Caco-2 (cell line): ENCODE data around the gene LRP1. TPM values are rescaled to one million over a fixed set of nuclear protein-coding genes. Genes with fewer than 3 reads are reported as not detected.

Experiments
- BruUV-seq: library from RNA; stranded (reverse); fragments of 400-500 nt; replicated peaks from 2 replicates; lab custom pipeline; 2021; lab: Mats Ljungman, UMichigan
- CTCF ChIA-PET: fragments of 300-600 bp; sonication (Branson Sonifier 250); formaldehyde crosslinking; loops from one replicate; lab custom pipeline; 2022; ENCODE audit warnings: antibody characterized with exemption; lab: Charles Lee
- POLR2A ChIA-PET: fragments of 300-600 bp; sonication (Branson Sonifier 250); formaldehyde crosslinking; loops from one replicate; lab custom pipeline; 2022; ENCODE audit warnings: antibody characterized with exemption; lab: Charles Lee
- DNase-seq, 2 experiments: peaks; one replicate each; pipeline versions ENCODE4 v3.0.0 to v3.0.0-alpha.2; 2020 to 2022
- H3K27me3 ChIP-seq: replicated peaks from 2 replicates; pipeline ENCODE4 v1.6.0; 2011; ENCODE audit warnings: low read length; ENCODE audit not compliant: control insufficient read depth, insufficient read depth
- H3K36me3 ChIP-seq: 2 replicates; pipeline ENCODE4 v1.5.1; 2011; ENCODE audit warnings: low read length; ENCODE audit not compliant: control insufficient read depth, insufficient read depth
- H3K4me1 ChIP-seq: fragments of 250-450 bp; sonication (Bioruptor Pico); 2 replicates; pipeline ENCODE4 v1.5.1; 2020; ENCODE audit warnings: mild to moderate bottlenecking
- H3K4me3 ChIP-seq: 2 replicates; pipeline ENCODE4 v1.5.1; 2011; ENCODE audit warnings: low read depth, mild to moderate bottlenecking, control low read depth, low read length
- H3K9me3 ChIP-seq: fragments of 250-450 bp; sonication (Bioruptor Pico); 2 replicates; pipeline ENCODE4 v1.5.1; 2020; ENCODE audit warnings: mild to moderate bottlenecking, moderate library complexity
- H3K27ac Mint-ChIP-seq: one replicate; pipeline ENCODE4 v1.8.0; 2022; ENCODE audit warnings: mixed read lengths; ENCODE audit not compliant: unreplicated experiment
- H3K27me3 Mint-ChIP-seq: one replicate; pipeline ENCODE4 v1.8.0; 2022; ENCODE audit warnings: mixed read lengths; ENCODE audit not compliant: insufficient read depth, unreplicated experiment
- H3K36me3 Mint-ChIP-seq: one replicate; pipeline ENCODE4 v1.8.0; 2022; ENCODE audit warnings: mild to moderate bottlenecking, mixed read lengths; ENCODE audit not compliant: insufficient read depth, unreplicated experiment
- H3K4me1 Mint-ChIP-seq: one replicate; pipeline ENCODE4 v1.8.0; 2022; ENCODE audit warnings: low read depth, mixed read lengths; ENCODE audit not compliant: unreplicated experiment
- H3K4me3 Mint-ChIP-seq: one replicate; pipeline ENCODE4 v1.8.0; 2022; ENCODE audit warnings: mild to moderate bottlenecking, moderate library complexity, mixed read lengths; ENCODE audit not compliant: unreplicated experiment
- H3K9me3 Mint-ChIP-seq: one replicate; pipeline ENCODE4 v1.8.0; 2022; ENCODE audit warnings: mixed read lengths; ENCODE audit not compliant: unreplicated experiment
- CTCF ChIP-seq, 2 experiments: fragments of 200-600 bp in 1 of 2; IDR thresholded peaks; 1 replicate in 1 of 2; 2 replicates in 1 of 2; pipeline versions ENCODE4 v1.5.1 to v1.8.0; 2011 to 2022; ENCODE audit warnings: antibody characterized with exemption in 1 of 2, control low read depth in 1 of 2, inconsistent platforms in 1 of 2, low read depth in 1 of 2, low read length in 1 of 2, mild to moderate bottlenecking in 1 of 2, moderate library complexity in 1 of 2; ENCODE audit not compliant: insufficient read depth in 1 of 2, severe bottlenecking in 1 of 2, unreplicated experiment in 1 of 2
- intact Hi-C: fragments of 100-400 bp; cut with micrococcal nuclease; formaldehyde crosslinking; loops from one replicate; pipeline ENCODE4 v1.10.0; 2022; ENCODE audit not compliant: unreplicated experiment
- microRNA-seq: library from miRNA; unstranded; fragments of <30 nt; microRNA quantifications from one replicate; pipeline ENCODE4 v1.2.0, GENCODE V29; 2022
- total RNA-seq: library from RNA; stranded (reverse); gene quantifications from 2 replicates; pipeline ENCODE4 v1.2.3, GENCODE V29; 2022

LRP1 gene
- total RNA-seq, 1 experiment from 2014 or later, result 111 TPM

- H3K27me3 Mint-ChIP-seq, result no peaks in the 10 kb centered on the region
- no peak for DNase-seq
- no peak overlapping the region for H3K4me3 Mint-ChIP-seq
- H3K27ac Mint-ChIP-seq, result no peak overlapping the region
- intact Hi-C loops, result no loop called here
- TF ChIP-seq CTCF (IDR thresholded peaks at IDR 0.05; ENCODE audit: insufficient read depth in 1 of 2, low read depth in 1 of 2, low read length in 1 of 2, severe bottlenecking in 1 of 2, unreplicated experiment in 1 of 2), result no peak
- Histone ChIP-seq H3K4me3 (no peak overlapping the region), H3K36me3 (no peaks in the 10 kb centered on the region; the same call in 1 of the 2 replicates), H3K9me3 (no peaks in the 10 kb centered on the region), H3K4me1 (no peaks in the 10 kb centered on the region), H3K27me3 (no peaks in the 10 kb centered on the region)
- ChIA-PET CTCF (interaction anchor here (1.0 kb wide), 1 partner anchor 9 kb away, joined by 3 read pairs; no protein-coding TSS in a partner anchor), POLR2A (interaction anchor here (0.9 kb wide), 1 partner anchor 33 kb away, joined by 6 read pairs; the partner anchor contains the start of gene SHMT2)
- no peaks in the 10 kb centered on the region for H3K36me3 Mint-ChIP-seq
- no peaks in the 10 kb centered on the region for H3K9me3 Mint-ChIP-seq
- no peaks in the 10 kb centered on the region for H3K4me1 Mint-ChIP-seq
- no TSS peak for BruUV-seq
These were observed 134.0 kb downstream of the LRP1 start for GRCh38 chr12:57262126-57262822.

Small RNA genes lying within 50 kb of the gene (microRNA-seq; reads per million reads assigned to microRNA genes)
- gene MIR1228, result 7.6 reads per million, percentile 44 among the genes with 10 or more reads in this experiment

Other genes with a start within 250 kb of the LRP1 start
- not detected in 2 replicates for gene SDR9C7, start 194.1 kb upstream of the LRP1 start, total RNA-seq
- gene RDH16, start 170.9 kb upstream of the LRP1 start, total RNA-seq, result 0.39 and 0.53 TPM in 2 replicates
- gene ZBTB39, start 121.9 kb upstream of the LRP1 start, total RNA-seq, result 12.2 and 12.8 TPM in 2 replicates
- gene TAC3, start 112.0 kb upstream of the LRP1 start, total RNA-seq, result 1.6 and 3.1 TPM in 2 replicates
- 9.3 and 11.9 TPM in 2 replicates for gene MYO1A, start 78.4 kb upstream of the LRP1 start, total RNA-seq
- gene NEMP1, start 49.7 kb upstream of the LRP1 start, total RNA-seq, result 38.3 and 40.1 TPM in 2 replicates
- 15.7 and 16.4 TPM in 2 replicates for gene NAB2, start 39.4 kb upstream of the LRP1 start, total RNA-seq
- 44.2 and 49.5 TPM in 2 replicates for gene STAT6, start 17.1 kb upstream of the LRP1 start, total RNA-seq
- not detected in 2 replicates for gene LRP1-AS, start 19.1 kb downstream of the LRP1 start, total RNA-seq
- 10.0 and 10.6 TPM in 2 replicates for gene NXPH4, start 88.3 kb downstream of the LRP1 start, total RNA-seq
- 387 and 466 TPM in 2 replicates for gene SHMT2, start 101.2 kb downstream of the LRP1 start, total RNA-seq
- 0.70 and 1.3 TPM in 2 replicates for gene STAC3, start 122.7 kb downstream of the LRP1 start, total RNA-seq